NCI-H187 (cell line): ENCODE data around the gene ZBTB20.

Experiments
- DNase-seq, 2 experiments: peaks; one replicate each; lab custom pipeline; 2025; lab: John Stamatoyannopoulos, UW

ZBTB20 gene

GRCh38 chr3:114584734-114585371 lies 562.2 kb downstream of the ZBTB20 start:
- no peak for DNase-seq

DNA sequence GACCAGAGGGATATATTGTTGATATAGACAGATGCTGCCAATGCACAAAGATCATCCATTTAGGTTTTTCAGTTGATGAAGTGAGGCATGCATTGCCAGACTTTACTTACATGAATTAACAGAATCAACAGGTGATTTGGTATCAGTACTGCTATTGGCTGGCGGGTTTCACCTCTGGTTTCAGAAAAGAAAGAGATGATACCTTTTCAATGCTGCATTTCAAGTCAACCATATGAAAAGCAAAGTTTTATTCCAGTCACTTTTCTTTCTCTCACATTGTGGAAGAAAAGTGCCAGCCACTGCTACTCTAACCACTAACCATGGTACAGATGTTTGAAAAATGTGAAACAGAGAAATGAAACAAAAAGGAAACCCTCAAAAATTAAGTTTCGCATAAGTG lies 564.2 kb downstream of the ZBTB20 start:
- no peak for DNase-seq

DNA sequence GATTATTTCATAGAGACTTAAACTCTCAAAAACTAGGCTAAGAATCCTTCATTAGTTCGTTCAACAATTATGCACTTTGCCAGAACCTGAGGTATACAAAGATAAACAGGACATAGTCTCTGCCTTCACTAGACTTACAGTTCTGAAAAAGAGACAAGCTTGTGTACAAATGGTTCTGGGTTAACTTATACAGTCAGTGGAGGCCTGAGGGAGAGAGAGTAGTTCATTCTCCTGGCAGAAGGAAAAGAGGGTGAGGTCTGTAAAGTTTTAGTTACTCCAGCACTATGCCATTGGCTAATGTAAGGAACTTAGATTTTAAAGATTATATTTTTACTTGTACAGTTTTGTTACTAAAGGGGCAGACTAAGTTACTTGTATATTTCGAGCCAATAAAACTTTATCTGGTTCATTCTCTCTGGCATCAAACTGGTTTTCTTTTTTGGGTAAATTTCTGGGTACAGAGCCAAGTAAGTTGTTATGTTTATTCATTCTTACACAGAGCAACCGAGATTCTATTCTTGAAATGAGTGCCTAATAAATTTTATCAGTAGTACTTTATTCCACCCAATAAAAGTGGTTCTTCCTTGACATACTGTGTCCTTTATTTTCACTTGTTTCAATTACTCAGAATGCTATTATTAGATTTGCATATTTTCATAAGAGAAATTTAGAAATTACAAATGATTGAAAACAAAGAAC lies 574.6 kb downstream of the ZBTB20 start:
- no peak for DNase-seq

DNA sequence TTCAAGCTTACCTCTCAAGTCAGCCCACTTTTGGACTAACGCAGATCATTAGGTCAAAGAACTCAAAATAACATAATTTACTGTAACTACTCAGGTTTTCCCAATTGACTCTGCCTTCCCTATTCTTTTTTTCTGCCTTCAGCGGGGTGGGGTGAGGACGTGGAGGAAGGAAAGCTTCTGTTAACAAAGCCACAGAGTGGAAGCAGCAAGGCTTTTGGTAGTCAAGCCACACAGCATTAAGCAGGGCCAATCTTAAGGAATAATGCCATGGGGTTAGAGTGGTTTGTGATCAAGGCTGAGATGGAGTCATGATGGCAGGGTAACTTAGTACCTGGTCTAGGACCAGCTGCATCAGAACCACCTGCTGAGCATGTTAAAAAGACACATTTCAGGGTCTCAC lies 575.7 kb downstream of the ZBTB20 start:
- DNase-seq = no peak

GRCh38 chr3:114569186-114569585 lies 577.9 kb downstream of the ZBTB20 start:
- DNase-seq = no peak

- DNase-seq = no peak
Observed at GRCh38 chr3:114567771-114568170, 579.3 kb downstream of the ZBTB20 start.

DNA sequence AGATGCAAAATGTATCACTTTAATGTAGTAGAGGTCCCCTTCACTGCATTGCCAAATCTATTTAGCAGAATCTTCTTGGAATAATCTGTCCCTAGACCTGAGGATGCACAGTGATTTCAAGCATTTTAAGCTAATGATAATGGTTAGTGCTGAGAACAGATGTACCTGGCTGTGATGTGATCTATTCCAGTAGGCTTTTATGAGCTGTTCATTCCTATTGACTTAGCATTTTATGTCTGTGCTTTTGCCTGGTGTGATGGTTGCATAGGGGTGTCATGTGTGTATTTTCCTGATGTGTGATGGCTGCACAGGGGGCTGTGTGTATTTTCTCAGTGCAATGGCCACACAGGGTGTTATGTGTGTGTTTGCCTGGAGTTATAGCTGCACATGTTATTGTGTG lies 580.3 kb downstream of the ZBTB20 start:
- no peak for DNase-seq

- DNase-seq = no peak
Observed at GRCh38 chr3:114566162-114566755, 580.8 kb downstream of the ZBTB20 start.

DNA sequence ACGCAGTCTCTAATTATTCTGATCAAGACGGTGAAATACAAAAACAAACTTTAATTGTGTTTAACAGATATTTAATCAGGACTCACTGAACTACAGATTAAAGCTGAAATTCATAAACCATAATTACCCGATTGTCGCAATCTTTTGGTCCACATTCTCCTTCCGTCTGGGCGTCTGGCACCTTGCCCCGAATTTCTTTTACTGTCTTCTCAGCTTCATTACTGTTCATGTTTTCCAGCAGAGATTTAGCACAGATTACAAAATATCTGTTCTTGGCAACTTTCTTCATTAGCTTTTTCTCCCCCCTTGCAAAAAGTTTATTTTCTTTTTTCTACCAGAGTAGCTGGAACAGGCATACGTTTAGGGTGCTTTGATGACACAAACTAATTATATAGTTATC lies 581.9 kb downstream of the ZBTB20 start:
- DNase-seq = no peak

DNA sequence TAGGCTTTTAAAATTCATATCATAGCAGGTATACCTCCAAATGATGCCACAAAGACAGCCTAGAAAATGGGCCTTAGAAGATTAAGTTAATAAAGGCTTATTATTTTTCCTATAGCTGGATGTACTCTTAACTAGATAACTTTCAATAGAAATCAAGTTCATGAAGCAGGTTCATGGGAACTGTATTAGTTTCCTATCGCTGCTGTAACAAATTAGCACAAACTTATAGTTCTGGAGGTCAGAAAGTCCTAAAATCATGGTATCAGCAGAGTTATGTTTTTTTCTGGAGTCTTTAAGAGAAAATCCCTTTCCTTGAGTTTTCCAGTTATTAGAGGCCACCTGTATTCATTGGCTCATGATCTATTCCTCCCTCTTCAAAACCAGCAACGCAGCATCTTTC lies 583.4 kb downstream of the ZBTB20 start:
- DNase-seq = no peak

- DNase-seq = no peak
Observed at GRCh38 chr3:114562557-114562956, 584.5 kb downstream of the ZBTB20 start.

DNA sequence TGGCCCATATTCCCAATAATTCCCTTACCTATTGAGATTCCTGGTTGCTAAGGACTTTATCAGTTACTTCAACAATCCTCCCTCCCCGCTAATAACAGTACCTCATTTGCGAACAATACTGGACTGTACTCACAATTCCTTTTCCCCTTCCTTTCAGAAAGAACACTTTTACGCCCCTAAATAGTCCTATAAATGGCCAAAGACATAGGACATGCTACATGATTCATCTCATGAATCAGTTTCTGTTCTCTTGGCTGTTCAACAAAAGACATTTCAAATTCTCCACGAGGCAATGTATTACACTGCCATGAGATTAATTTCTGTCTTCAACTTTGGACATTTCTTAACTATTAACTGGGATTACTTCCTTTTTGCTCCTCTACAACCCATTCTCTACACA lies 588.8 kb downstream of the ZBTB20 start:
- DNase-seq = no peak

DNA sequence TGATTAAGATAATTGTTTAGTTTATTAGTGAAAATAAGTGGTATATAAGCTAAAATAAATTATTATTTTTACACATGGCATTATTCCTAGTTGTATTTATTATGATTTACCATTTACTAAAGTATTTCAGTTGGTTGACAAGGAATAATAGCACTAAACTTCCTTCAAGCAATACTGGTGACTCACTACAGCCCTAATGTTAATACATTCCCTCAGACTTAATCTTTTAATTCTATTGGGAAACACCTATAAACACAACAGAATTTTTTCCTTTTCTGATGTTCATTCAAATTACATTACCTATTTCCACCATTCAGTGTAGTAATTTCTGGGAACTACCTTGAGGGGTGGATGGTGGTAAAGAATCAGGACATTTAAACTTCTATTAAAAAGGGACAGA lies 589.3 kb downstream of the ZBTB20 start:
- no peak for DNase-seq

DNA sequence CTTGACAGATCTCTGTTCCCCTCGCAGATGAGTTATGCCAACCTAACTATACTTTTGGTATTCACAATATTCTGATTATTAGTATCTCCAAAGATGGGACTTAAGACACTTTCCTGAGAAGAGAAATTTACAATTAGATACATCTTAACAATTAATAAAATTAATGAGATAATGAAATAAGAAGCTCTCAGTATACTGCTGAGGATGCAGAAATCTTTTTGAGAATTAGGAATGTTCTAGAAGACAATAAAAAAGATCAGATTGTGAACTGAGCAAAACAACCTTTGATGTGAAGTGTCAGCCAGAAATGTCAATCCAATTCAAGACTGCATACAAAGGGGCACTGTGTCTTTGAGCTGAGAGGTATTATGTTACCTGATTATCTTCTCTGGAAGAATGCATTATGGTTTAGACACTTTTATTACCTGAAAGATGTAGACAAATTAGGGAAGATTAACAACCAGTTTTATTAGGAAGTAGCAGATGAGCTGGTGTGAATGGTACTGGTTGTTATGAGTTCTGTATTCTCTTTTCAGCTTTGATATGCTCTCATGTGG lies 590.4 kb downstream of the ZBTB20 start:
- no peak for DNase-seq

DNA sequence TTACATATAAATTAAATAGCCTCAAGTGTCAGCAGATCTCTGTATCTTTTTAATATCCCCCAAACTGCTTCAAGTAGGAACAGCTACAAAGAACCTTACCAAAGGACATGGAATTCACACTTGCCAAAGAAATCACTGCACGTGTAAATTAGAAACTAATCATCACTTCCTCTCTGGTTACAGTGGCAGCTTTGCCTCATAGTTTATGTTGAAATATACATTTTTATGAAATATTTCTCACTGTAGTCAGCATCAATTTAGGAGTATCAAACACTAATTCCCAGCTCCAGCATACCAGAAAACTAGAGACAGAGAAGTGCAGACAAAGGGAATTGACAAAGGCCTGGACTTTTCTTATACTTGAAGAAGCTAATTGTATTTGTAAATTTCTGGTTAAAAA lies 592.4 kb downstream of the ZBTB20 start:
- DNase-seq = no peak

GRCh38 chr3:114553949-114554593 lies 593.0 kb downstream of the ZBTB20 start:
- no peak for DNase-seq

DNA sequence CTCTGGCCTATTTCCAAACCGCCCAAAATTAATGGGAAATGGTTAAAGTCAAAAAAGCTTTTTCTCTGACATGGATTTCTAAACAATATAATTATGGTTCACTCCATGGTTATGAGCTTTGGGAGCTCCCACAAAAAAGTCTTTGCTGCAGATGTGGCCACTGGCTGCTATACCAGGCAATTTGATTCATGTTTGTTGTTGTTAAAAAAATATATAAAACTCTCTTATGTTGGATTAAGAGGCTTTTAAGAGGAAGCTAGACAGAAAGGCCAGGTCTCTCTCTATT lies 594.6 kb downstream of the ZBTB20 start:
- no peak for DNase-seq

- no peak for DNase-seq
Observed at GRCh38 chr3:114551770-114552526, 595.1 kb downstream of the ZBTB20 start.

DNA sequence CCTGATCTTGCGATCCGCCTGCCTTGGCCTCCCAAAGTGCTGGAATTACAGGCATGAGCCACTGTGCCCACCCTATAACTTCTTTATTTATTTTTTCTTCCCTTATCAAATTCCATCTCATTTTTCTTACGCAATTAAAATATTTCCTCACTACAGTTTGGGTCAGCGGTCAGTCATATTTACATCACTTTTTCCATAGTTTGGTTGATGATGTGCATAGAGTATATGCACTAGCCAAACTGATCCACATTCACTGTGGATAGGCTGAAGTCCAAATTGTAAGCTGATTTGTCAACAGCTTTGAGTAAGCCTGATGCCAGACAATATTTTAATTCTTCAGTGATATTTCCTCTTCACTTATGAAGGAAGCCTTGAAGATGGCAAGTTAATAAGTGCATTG lies 596.9 kb downstream of the ZBTB20 start:
- no peak for DNase-seq

DNA sequence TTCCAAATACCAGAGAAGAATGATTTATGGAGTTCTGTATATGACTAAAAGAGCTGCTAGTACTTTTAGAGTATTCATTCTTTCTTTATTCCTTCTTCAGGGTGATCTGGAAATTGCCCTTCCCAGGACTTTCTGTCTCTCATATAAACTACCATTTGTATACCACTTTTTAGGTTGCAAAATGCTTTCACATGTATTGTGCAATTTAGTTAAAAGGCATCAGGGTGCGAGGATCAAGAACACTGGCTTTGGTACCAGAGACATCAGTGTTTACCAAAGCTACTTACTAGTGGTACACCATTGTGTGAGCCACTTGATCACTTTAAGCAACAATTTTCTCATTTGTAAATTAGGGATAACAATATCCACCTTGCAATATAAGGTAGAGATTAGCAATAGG lies 601.9 kb downstream of the ZBTB20 start:
- no peak for DNase-seq

DNA sequence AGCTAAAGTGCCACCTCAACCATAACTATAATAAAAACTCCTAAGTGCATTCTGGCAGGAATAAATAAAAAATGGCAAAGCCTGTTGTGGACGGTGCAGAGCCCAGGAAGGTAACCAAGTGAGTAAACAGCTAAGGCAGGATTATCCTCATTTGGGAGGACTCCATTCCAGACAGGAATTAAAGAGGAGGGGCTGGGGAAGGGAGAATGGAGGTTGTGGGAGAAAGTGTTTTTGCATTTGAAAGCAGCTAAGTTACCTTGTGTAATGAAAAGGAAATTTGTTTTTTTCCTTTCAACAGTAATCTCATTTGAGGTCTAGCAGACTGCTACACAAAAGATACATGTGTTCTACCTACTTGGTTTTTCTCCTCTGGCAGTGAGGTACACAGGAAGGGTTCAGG lies 604.7 kb downstream of the ZBTB20 start:
- DNase-seq = no peak

DNA sequence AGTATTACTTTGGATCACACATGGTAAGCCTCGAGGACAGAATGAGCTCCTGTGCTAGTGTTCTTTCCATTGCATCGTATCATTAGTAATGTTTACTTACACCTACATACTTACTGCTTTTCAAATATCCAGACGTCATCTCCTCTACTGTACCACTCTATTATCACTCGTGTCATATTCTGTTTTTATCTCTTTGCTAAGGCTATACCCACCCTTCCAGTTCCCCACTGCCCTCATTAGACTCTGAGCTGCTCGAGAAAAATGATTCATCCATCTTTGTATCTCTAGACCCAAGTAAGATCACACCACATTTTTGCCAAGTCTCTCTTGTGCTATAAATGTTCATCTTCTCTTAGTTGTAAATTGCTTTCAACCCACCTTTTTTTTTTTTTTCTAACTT lies 607.6 kb downstream of the ZBTB20 start:
- DNase-seq = no peak
